GM06990 (cell line): ENCODE results near the gene REC114.
A peak's percentile ranks its signal among the peaks of the same experiment; 100 is the strongest.
"Not testable (repeated sequence)": the region's sequence is repeated elsewhere in the genome, so short reads cannot be mapped to it uniquely, and the experiment has no call there.

Experiments used
- DNase-seq: peaks from one replicate; pipeline ENCODE4 v3.0.0-alpha.2; 2011; ENCODE audit not compliant: insufficient read length; ENCODE audit errors: extremely low read depth
- H3K27me3 ChIP-seq: replicated peaks from 2 replicates; pipeline ENCODE4 v1.6.0; 2011; ENCODE audit warnings: low read length; ENCODE audit not compliant: control insufficient read depth, insufficient read depth
- H3K36me3 ChIP-seq: 2 replicates; pipeline ENCODE4 v1.5.1; 2011; ENCODE audit warnings: low read length; ENCODE audit not compliant: control insufficient read depth, insufficient read depth
- H3K4me3 ChIP-seq: replicated peaks from 2 replicates; pipeline ENCODE4 v1.5.1; 2011; ENCODE audit warnings: low read depth, mild to moderate bottlenecking, control low read depth, low read length
- TF ChIP-seq, protein P1 (sequence below): IDR thresholded peaks from 2 replicates; pipeline ENCODE4 v1.5.1; 2011; ENCODE audit warnings: low read length, control low read depth, mild to moderate bottlenecking, inconsistent platforms; ENCODE audit not compliant: insufficient read depth, poor library complexity, severe bottlenecking

Gene REC114

DNA sequence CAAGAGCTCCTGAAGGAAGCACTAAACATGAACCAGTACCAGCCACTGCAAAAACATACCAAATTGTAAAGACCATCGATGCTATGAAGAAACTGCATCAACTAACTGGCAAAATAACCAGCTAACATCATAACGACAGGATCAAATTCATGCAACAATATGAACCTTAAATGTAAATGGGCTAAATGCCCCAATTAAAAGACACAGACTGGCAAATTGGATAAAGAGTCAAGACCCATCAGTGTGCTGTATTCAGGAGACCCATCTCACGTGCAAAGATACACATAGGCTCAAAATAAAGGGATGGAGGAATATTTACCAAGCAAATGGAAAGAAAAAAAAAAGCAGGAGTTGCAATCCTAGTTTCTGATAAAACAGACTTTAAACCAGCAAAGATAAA is 7.0 kb downstream of the REC114 start:
- H3K4me3 ChIP-seq = not testable (repeated sequence)

DNA sequence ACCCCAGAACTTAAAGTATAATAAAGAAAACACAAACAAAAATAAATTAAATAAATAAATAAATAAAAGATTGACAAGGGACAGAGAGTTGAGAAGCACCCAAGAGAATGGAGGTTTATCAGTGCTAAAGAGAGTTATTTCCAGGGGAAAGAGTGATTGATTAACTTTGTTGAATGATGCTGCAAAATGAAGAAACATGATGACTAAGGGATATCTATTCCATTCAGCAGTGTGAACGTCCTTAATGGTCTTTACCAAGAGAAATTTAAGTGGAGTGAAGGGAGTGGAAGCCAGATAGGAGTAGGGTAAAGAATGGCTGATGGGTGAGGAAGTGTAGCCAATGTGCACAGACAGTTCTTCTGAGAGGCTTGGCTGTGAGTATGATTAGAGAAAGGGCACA is 11.1 kb downstream of the REC114 start:
- DNase-seq = no peak
- H3K4me3 ChIP-seq = no peak overlapping the region
- H3K36me3 ChIP-seq = no peaks in the 10 kb centered on the region
- H3K27me3 ChIP-seq = no peaks in the 10 kb centered on the region
- TF ChIP-seq, protein P1, sequence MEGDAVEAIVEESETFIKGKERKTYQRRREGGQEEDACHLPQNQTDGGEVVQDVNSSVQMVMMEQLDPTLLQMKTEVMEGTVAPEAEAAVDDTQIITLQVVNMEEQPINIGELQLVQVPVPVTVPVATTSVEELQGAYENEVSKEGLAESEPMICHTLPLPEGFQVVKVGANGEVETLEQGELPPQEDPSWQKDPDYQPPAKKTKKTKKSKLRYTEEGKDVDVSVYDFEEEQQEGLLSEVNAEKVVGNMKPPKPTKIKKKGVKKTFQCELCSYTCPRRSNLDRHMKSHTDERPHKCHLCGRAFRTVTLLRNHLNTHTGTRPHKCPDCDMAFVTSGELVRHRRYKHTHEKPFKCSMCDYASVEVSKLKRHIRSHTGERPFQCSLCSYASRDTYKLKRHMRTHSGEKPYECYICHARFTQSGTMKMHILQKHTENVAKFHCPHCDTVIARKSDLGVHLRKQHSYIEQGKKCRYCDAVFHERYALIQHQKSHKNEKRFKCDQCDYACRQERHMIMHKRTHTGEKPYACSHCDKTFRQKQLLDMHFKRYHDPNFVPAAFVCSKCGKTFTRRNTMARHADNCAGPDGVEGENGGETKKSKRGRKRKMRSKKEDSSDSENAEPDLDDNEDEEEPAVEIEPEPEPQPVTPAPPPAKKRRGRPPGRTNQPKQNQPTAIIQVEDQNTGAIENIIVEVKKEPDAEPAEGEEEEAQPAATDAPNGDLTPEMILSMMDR = no peak

More for the DNA sequence above, 7.0 kb downstream of the REC114 start:
- not testable (repeated sequence) for DNase-seq, H3K36me3 ChIP-seq, H3K27me3 ChIP-seq

DNA sequence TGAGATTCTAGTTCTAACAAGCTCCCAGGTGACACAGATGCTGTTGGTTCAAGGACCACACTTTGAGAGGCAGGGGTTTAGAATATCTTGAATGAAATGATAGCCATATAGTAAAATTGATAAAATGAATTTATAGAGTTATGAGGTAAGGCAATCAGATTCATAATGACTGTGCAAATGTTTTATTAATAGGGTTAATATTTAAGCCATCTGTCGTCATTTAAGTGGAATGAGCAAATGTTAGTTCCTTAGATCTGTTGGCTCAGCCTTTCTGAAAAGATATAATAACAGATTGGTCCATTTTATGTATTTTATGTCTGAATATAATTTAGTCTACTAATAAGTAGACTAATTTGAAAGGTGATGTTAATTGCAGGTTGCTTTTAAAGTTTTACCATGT is 12.9 kb downstream of the REC114 start:
- no peaks in the 10 kb centered on the region for H3K36me3 ChIP-seq
- H3K27me3 ChIP-seq = no peaks in the 10 kb centered on the region
- H3K4me3 ChIP-seq = no peak overlapping the region
- TF ChIP-seq, protein P1 = no peak
- no peak for DNase-seq

DNA sequence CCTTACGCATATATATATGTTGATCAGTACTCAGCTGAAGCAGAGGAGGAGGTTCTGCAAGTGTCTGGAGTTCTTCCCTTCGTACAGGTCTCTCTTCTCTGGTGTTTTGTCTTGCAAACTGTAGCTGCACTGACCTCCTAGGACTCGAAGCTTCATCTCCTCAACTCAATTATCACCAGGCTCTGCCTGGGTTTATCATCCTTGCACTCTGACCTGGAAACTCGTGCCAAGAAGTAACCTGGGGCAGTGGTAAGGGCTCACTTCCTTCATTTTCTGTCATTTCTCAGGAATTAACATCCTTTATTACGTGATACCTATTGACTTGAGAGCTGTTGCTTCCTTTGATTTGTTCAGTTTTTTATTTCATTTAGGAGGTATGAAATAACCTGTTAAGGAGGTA is 14.4 kb downstream of the REC114 start:
- no peak for DNase-seq
- H3K27me3 ChIP-seq = no peaks in the 10 kb centered on the region
- TF ChIP-seq, protein P1 = no peak
- H3K36me3 ChIP-seq = no peaks in the 10 kb centered on the region
- H3K4me3 ChIP-seq = no peak overlapping the region

DNA sequence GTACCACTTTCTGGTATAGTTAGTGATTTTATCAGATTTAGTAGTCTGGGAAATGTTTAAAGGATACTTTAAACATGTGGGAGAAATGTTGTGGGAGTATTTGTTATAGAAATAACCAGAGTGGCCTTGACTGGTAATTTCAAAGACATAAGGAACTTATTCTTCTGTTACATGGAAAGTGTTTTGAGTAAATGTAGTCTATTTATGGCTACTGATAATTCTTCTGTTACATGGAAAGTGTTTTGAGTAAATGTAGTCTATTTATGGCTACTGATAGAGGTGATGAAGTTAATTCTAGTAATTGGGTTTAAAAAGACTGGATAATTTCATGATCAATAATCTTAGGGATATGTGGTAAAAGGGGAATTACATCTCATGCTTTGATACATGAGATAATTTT is 17.7 kb downstream of the REC114 start:
- no peak for DNase-seq
- H3K36me3 ChIP-seq = no peaks in the 10 kb centered on the region
- H3K4me3 ChIP-seq = no peak overlapping the region
- H3K27me3 ChIP-seq = no peaks in the 10 kb centered on the region; the same call in 1 of the 2 replicates
- TF ChIP-seq, protein P1 = no peak

DNA sequence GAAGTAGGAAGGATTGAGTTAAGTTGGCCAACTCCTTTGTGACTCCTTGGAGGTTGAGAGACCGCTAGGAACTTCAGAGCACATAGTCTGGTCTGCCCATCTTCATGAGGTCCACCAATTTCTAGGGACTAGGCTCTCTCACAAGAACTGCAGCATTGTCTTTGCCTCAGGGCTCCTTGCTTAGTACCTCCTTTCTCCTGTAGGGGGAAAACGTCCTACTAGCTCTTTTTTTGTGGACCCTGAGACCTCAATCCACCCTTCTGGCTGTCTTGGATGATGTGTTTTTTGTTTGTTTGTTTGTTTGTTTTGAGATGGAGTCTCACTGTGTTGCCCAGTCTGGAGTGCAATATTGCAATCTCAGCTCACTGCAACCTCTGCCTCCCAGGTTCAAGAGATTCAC is 21.6 kb downstream of the REC114 start:
- Histone ChIP-seq H3K36me3 (no peaks in the 10 kb centered on the region), H3K4me3 (no peak overlapping the region), H3K27me3 (no peaks in the 10 kb centered on the region; the same call in 1 of the 2 replicates)
- DNase-seq = no peak
- TF ChIP-seq, protein P1 = peak; percentile 45
